ENCODE measurements around the gene CCDC148. TPM values are rescaled to one million over a fixed set of nuclear protein-coding genes. Genes with fewer than 3 reads are reported as not detected.

CCDC148 gene
- total RNA-seq, 4 donors from 2014 or later, result 0.66 TPM; not detected in 3

- Histone ChIP-seq H3K27me3 (no peaks in the 10 kb centered on the region), H3K4me3 (no peak overlapping the region), H3K4me1 (no peaks in the 10 kb centered on the region), H3K27ac (no peak overlapping the region), H3K9me3 (no peaks in the 10 kb centered on the region), H3K36me3 (no peaks in the 10 kb centered on the region)
- DNase-seq (no peak), ATAC-seq (no peak)
- in situ Hi-C loops (cut with MboI; ENCODE audit: low sequenced_read_pairs in 4 of 4), result no loop called here
- intact Hi-C loops (cut with DNase I; ENCODE audit: low total_unique reads), result no loop called here
- TF ChIP-seq CTCF (IDR thresholded peaks at IDR 0.05 in 4 of 5, conservative IDR thresholded peaks at IDR 0.05 in 1 of 5) (no peak), POLR2A (IDR thresholded peaks at IDR 0.05) (no peak)
These were observed 187.4 kb downstream of the CCDC148 start for GRCh38 chr2:158269143-158269542.

DNA sequence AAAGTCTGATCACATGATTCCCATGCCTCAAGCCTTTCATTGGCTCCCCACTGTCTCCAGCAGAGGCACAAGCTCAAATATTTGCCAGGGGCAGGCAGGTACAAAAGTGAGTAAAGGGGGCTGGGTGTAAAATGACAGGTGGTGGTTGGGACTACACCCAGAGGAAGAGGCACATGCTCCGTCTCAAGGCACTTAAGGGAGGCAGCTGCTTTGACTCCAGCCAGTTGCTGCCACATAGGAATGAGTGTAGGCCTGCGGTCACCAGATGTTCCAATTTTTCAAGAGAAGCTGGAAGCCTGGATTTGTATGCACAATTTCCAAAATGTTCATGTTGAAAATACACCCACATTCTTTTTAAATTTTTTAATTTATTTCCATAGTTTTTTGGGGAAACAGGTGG is 190.4 kb downstream of the CCDC148 start:
- no peak for ATAC-seq
- Histone ChIP-seq H3K9me3 (no peaks in the 10 kb centered on the region), H3K27me3 (no peaks in the 10 kb centered on the region), H3K27ac (no peak overlapping the region), H3K36me3 (no peaks in the 10 kb centered on the region), H3K4me3 (no peak overlapping the region), H3K4me1 (no peaks in the 10 kb centered on the region)
- no peak for DNase-seq
- intact Hi-C loops (cut with DNase I; ENCODE audit: low total_unique reads) (no loop called here), in situ Hi-C loops (cut with MboI; ENCODE audit: low sequenced_read_pairs in 4 of 4) (no loop called here)
- TF ChIP-seq POLR2A (IDR thresholded peaks at IDR 0.05), result no peak

DNA sequence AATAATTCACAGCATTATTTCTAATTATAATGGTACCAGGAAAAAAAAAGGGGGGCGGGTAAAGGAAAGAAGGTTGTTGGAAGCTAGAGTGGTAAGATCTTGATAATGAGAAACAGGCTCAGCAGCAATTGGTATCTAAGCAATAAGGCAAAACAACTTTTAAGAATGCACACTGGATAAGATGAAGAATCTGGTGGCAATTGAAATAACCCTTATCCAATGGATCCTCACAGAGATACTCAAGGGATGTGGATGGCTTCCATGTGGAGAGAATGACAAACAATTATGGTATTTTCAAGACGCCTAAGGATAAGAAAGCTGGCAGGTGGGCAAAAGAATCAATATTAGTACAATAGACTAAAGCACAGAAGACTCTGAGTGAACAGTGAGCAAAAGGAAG is 201.3 kb downstream of the CCDC148 start:
- Histone ChIP-seq H3K27ac (no peak overlapping the region), H3K9me3 (no peaks in the 10 kb centered on the region), H3K4me3 (no peak overlapping the region), H3K36me3 (no peaks in the 10 kb centered on the region), H3K4me1 (no peaks in the 10 kb centered on the region), H3K27me3 (no peaks in the 10 kb centered on the region)
- DNase-seq (no peak), ATAC-seq (no peak)
- in situ Hi-C loops (cut with MboI; ENCODE audit: low sequenced_read_pairs in 4 of 4) (no loop called here), intact Hi-C loops (cut with DNase I; ENCODE audit: low total_unique reads) (no loop called here)
- TF ChIP-seq CTCF (IDR thresholded peaks at IDR 0.05 in 4 of 5, conservative IDR thresholded peaks at IDR 0.05 in 1 of 5) (no peak), POLR2A (IDR thresholded peaks at IDR 0.05) (no peak)

DNA sequence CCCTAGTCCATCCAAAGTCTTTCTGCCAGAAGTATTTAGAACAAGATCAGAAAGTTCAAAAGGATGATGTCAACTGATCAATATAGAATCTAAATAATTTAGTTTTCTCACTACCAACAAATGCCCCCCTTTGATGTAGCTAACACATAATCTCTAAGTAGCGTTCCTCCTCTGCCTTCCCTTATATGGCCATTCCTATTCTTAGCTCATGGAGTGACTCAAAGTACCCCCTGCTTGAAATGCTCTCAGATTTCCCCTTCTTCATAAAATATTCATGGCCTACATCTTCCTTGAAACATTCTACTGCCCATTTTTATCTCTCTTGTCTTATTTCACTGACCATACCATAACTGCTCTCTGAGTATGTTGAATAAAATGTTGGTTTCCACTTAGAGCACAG is 203.4 kb downstream of the CCDC148 start:
- H3K4me1 ChIP-seq, result no peaks in the 10 kb centered on the region
- ATAC-seq (no peak), DNase-seq (no peak)
- H3K9me3 ChIP-seq, result no peaks in the 10 kb centered on the region
- in situ Hi-C loops (cut with MboI; ENCODE audit: low sequenced_read_pairs in 4 of 4), result no loop called here
- TF ChIP-seq POLR2A (IDR thresholded peaks at IDR 0.05) (no peak), CTCF (IDR thresholded peaks at IDR 0.05 in 4 of 5, conservative IDR thresholded peaks at IDR 0.05 in 1 of 5) (no peak)
- H3K36me3 ChIP-seq, result no peaks in the 10 kb centered on the region
- no peaks in the 10 kb centered on the region for H3K27me3 ChIP-seq
- intact Hi-C loops (cut with DNase I; ENCODE audit: low total_unique reads), result no loop called here
- H3K27ac ChIP-seq, result no peak overlapping the region
- no peak overlapping the region for H3K4me3 ChIP-seq

- no peak overlapping the region for H3K27ac ChIP-seq
- no peak for ATAC-seq
These were observed 205.2 kb downstream of the CCDC148 start for GRCh38 chr2:158251356-158251755.

More at GRCh38 chr2:158251356-158251755, 205.2 kb downstream of the CCDC148 start:
- H3K4me3 ChIP-seq, result no peak overlapping the region
- no peaks in the 10 kb centered on the region for H3K27me3 ChIP-seq
- no peaks in the 10 kb centered on the region for H3K4me1 ChIP-seq
- TF ChIP-seq POLR2A (IDR thresholded peaks at IDR 0.05), result no peak
- TF ChIP-seq CTCF (IDR thresholded peaks at IDR 0.05 in 4 of 5, conservative IDR thresholded peaks at IDR 0.05 in 1 of 5), result no peak
- in situ Hi-C loops (cut with MboI; ENCODE audit: low sequenced_read_pairs in 4 of 4), result no loop called here
- intact Hi-C loops (cut with DNase I; ENCODE audit: low total_unique reads), result no loop called here
- no peak for DNase-seq
- no peaks in the 10 kb centered on the region for H3K36me3 ChIP-seq
- no peaks in the 10 kb centered on the region for H3K9me3 ChIP-seq
